G401 (cell line): ENCODE results near the gene MTCP1. TPM values are rescaled to one million over a fixed set of nuclear protein-coding genes. Genes with fewer than 3 reads are reported as not detected.

Experiments
- total RNA-seq: library from RNA; depleted of rRNA; stranded (reverse); fragments of >200 nt; shearing (Covaris generic); gene quantifications from 2 replicates; pipeline ENCODE4 v1.2.3, GENCODE V29; 2014; rRNA removed

Gene MTCP1
- total RNA-seq, 1 experiment from 2014 or later: 6.5 TPM

Other genes starting within 250 kb of the MTCP1 start
- gene SMIM9, start 236.5 kb downstream of the MTCP1 start, total RNA-seq: not detected in 2 replicates
- 3.7 TPM in 1 of 2 replicates, not detected in the other for gene F8A1, start 184.8 kb downstream of the MTCP1 start, total RNA-seq
- 0.18 and 0.44 TPM in 2 replicates for gene F8, start 48.4 kb downstream of the MTCP1 start, total RNA-seq
- gene FUNDC2, start 44.3 kb downstream of the MTCP1 start, total RNA-seq: 44.2 and 69.2 TPM in 2 replicates
- gene CMC4, start within 50 bp of the MTCP1 start, total RNA-seq: 5.0 and 25.7 TPM in 2 replicates
- 6.0 and 8.9 TPM in 2 replicates for gene BRCC3, start 372 bp upstream of the MTCP1 start, total RNA-seq
- 103 and 137 TPM in 2 replicates for gene VBP1, start 145.3 kb upstream of the MTCP1 start, total RNA-seq
- 0.68 and 1.6 TPM in 2 replicates for gene RAB39B, start 193.4 kb upstream of the MTCP1 start, total RNA-seq